ENCODE data around the gene PIK3CG. TPM values are rescaled to one million over a fixed set of nuclear protein-coding genes. Genes with fewer than 3 reads are reported as not detected.
A peak's percentile ranks its signal among the peaks of the same experiment; 100 is the strongest.

PIK3CG gene
- total and polyA plus RNA-seq, 10 of the 15 experiments (the other 5 are each of a cell fraction or from before 2014, with no cell fraction given): 0.79 to 7.6 (median 5.2) TPM

DNA sequence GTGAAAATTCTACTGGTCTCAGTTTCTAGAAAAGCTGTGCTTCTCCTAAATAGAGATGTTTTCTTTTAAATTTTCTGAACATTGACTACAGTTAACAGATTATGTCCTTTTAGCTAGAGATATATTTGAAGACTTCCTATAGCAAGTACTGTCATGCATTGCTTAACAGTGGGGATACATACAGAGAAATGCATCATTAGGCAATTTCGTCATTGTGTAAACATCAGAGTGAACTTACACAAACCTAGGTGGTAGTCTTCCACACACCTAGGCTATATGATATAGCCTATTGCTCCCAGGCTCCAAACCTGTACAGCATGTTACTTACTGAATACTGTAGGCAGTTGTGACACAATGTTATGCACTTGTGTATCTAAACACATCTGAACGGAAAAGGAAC lies 28.5 kb downstream of the PIK3CG start:
- no TSS peak for BruUV-seq (replicated peaks)
- SMC1A ChIA-PET (ENCODE audit: uncharacterized antibody, unreplicated experiment): interaction anchor here (1.7 to 1.9 kb wide), 2 partner anchors 22 to 254 kb away, joined by 4 to 8 read pairs; no protein-coding TSS in a partner anchor
- 89% methylated on average over 2 of the region's 2 CpGs for WGBS (ENCODE audit: insufficient coverage, insufficient replicate concordance, low lambda C conversion rate, missing lambda C conversion rate)
- POLR2A ChIA-PET: interaction anchor here (1.0 kb wide), 1 partner anchor 22 kb away, joined by 3 read pairs; no protein-coding TSS in a partner anchor
- H3K27ac ChIP-seq (ENCODE audit: control insufficient read depth, insufficient read depth): no peak overlapping the region
- TF ChIP-seq SUZ12 (IDR thresholded peaks at IDR 0.05; ENCODE audit: unreplicated experiment): no peak
- RAD21 ChIA-PET (ENCODE audit: unreplicated experiment): no interaction called here
- H3K9ac ChIP-seq (ENCODE audit: control insufficient read depth, insufficient read depth, low read length): no peak overlapping the region
- CTCF ChIA-PET: interaction anchor here (1.3 to 1.9 kb wide), 3 partner anchors 99 to 254 kb away, joined by 3 to 6 read pairs (median 4); no protein-coding TSS in a partner anchor
- no peaks in the 10 kb centered on the region for H3K79me2 ChIP-seq (ENCODE audit: control insufficient read depth, insufficient read depth, low read length)
- no peak overlapping the region for H2AFZ ChIP-seq (ENCODE audit: control insufficient read depth, low read depth, low read length)
- no peak overlapping the region for H3K4me2 ChIP-seq (ENCODE audit: control insufficient read depth, insufficient read depth)
- H3K4me3 ChIP-seq: no peak overlapping the region
- no peak for FAIRE-seq
- H3K36me3 ChIP-seq (ENCODE audit: control insufficient read depth in 2 of 2, insufficient read depth in 2 of 2, low read length in 1 of 2): peaks cover 0 to 3% of the 10 kb centered on the region in 2 experiments; a peak in 1 of 4 replicates
- no peak for DNase-seq (ENCODE audit: low read depth, low spot score)
- H3K27me3 ChIP-seq (replicated peaks in 1 of 2; ENCODE audit: control insufficient read depth in 2 of 2, insufficient read depth in 2 of 2, low read length in 1 of 2): no peaks in the 10 kb centered on the region
- no peaks in the 10 kb centered on the region for H4K20me1 ChIP-seq (ENCODE audit: control insufficient read depth, insufficient read depth)
- H3K9me3 ChIP-seq (replicated peaks; ENCODE audit: control insufficient read depth, insufficient read depth, low read length): no peaks in the 10 kb centered on the region
- no peak for ATAC-seq
- peaks cover 19% of the 10 kb centered on the region for H3K4me1 ChIP-seq (ENCODE audit: control insufficient read depth, insufficient read depth, low read length)
- intact Hi-C loops (cut with micrococcal nuclease; ENCODE audit: unreplicated experiment): no loop called here
- in situ Hi-C loops (cut with MboI): no loop called here

DNA sequence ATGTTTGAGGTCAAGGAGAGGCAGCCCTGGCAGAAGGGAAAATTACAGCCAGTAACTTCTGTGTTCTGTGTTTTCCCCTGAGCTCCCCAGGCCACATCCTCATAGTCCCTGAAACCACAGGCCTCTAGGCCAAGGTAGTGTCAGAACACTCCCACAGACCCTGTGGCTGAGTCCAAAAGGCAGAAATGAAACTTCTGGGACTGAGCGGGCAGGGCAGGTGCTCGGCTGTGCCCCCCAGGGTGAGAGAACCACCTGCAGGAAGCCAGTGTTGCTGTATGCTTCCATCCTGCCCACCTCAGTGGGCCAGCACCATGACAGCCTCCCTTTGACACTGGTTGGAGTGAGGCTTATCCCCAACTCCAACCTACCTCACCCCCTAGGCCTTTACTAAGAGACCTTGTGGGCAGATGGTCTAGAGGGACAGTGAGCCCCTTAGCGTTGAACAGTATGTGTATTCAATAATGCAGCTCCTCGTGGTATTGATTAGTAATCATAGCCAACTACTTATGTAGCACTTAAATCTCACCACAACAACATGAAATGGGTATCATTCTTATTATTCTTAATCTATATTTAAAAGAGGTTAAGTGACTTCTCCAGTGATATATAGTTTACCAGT lies 30.3 kb downstream of the PIK3CG start:
- CTCF ChIA-PET: interaction anchor here (1.5 to 1.9 kb wide), 2 partner anchors 101 to 252 kb away, joined by 4 to 6 read pairs; no protein-coding TSS in a partner anchor
- peak; percentile 57; the same call in 1 of the 2 replicates for TF ChIP-seq NR2F1 (conservative IDR thresholded peaks at IDR 0.05)
- no peak for TF ChIP-seq SREBF1 (IDR thresholded peaks at IDR 0.05; ENCODE audit: low read length)
- TF ChIP-seq CREM (IDR thresholded peaks at IDR 0.05; ENCODE audit: low read depth): peak; percentile 60; the same call in 1 of the 2 replicates
- TF ChIP-seq EP300 (IDR thresholded peaks at IDR 0.05; ENCODE audit: borderline replicate concordance in 1 of 2, control insufficient read depth in 1 of 2, low read depth in 2 of 2, low read length in 2 of 2): peak; percentile 65 to 67; a peak in 3 of 4 replicates
- TF ChIP-seq JUND (IDR thresholded peaks at IDR 0.05; ENCODE audit: low read depth, low read length): no peak
- TF ChIP-seq KAT2A (conservative IDR thresholded peaks at IDR 0.05; ENCODE audit: control insufficient read depth, low read depth, low read length): no peak
- peak; percentile 90 for TF ChIP-seq DPF2 (IDR thresholded peaks at IDR 0.05)
- TF ChIP-seq EED (IDR thresholded peaks at IDR 0.05; ENCODE audit: low read depth): peak; percentile 96
- peak in 1 of 2 experiments; percentile 58; a peak in 1 of 4 replicates for TF ChIP-seq ETV6 (conservative IDR thresholded peaks at IDR 0.05 in 1 of 2, IDR thresholded peaks at IDR 0.05 in 1 of 2; ENCODE audit: borderline replicate concordance in 1 of 2, low read depth in 1 of 2)
- TF ChIP-seq FOXM1 (IDR thresholded peaks at IDR 0.05; ENCODE audit: low read depth, low read length): peak; percentile 79
- TF ChIP-seq MTA2 (IDR thresholded peaks at IDR 0.05; ENCODE audit: low read depth): peak; percentile 55; the same call in 1 of the 2 replicates
- TF ChIP-seq, protein P1, sequence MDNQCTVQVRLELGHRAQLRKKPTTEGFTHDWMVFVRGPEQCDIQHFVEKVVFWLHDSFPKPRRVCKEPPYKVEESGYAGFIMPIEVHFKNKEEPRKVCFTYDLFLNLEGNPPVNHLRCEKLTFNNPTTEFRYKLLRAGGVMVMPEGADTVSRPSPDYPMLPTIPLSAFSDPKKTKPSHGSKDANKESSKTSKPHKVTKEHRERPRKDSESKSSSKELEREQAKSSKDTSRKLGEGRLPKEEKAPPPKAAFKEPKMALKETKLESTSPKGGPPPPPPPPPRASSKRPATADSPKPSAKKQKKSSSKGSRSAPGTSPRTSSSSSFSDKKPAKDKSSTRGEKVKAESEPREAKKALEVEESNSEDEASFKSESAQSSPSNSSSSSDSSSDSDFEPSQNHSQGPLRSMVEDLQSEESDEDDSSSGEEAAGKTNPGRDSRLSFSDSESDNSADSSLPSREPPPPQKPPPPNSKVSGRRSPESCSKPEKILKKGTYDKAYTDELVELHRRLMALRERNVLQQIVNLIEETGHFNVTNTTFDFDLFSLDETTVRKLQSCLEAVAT (IDR thresholded peaks at IDR 0.05): 0 out of 2 replicates have a peak, but pooled peaks have one; percentile 18
- TF ChIP-seq BHLHE40 (IDR thresholded peaks at IDR 0.05; ENCODE audit: borderline replicate concordance in 1 of 2, low read depth in 2 of 2, low read length in 1 of 2): peak; percentile 31 to 51; a peak in 2 of 4 replicates

More for the DNA sequence above, 30.3 kb downstream of the PIK3CG start:
- SMC1A ChIA-PET (ENCODE audit: uncharacterized antibody, unreplicated experiment): interaction anchor here (0.7 to 1.9 kb wide), 4 partner anchors 9 to 252 kb away, joined by 3 to 8 read pairs (median 4); no protein-coding TSS in a partner anchor
- H3K9me3 ChIP-seq (replicated peaks; ENCODE audit: control insufficient read depth, insufficient read depth, low read length): no peaks in the 10 kb centered on the region; the same call in 2 of the 3 replicates
- no peak overlapping the region for H3K9ac ChIP-seq (ENCODE audit: control insufficient read depth, insufficient read depth, low read length)
- no peaks in the 10 kb centered on the region for H3K27me3 ChIP-seq (replicated peaks in 1 of 2; ENCODE audit: control insufficient read depth in 2 of 2, insufficient read depth in 2 of 2, low read length in 1 of 2)
- peak overlapping the region; percentile 15 for H3K4me2 ChIP-seq (ENCODE audit: control insufficient read depth, insufficient read depth)
- peak; percentile 13 for FAIRE-seq
- no peaks in the 10 kb centered on the region for H4K20me1 ChIP-seq (ENCODE audit: control insufficient read depth, insufficient read depth)
- H3K27ac ChIP-seq (ENCODE audit: control insufficient read depth, insufficient read depth): no peak overlapping the region
- RAD21 ChIA-PET (ENCODE audit: unreplicated experiment): interaction anchor here (0.9 kb wide), 2 partner anchors 24 to 102 kb away, joined by 3 to 5 read pairs; no protein-coding TSS in a partner anchor
- intact Hi-C loops (cut with micrococcal nuclease; ENCODE audit: unreplicated experiment) (no loop called here), in situ Hi-C loops (cut with MboI) (no loop called here)
- H2AFZ ChIP-seq (ENCODE audit: control insufficient read depth, low read depth, low read length): no peak overlapping the region
- BruUV-seq (replicated peaks): no TSS peak
- no peak overlapping the region for H3K4me3 ChIP-seq
- H3K36me3 ChIP-seq (ENCODE audit: control insufficient read depth in 2 of 2, insufficient read depth in 2 of 2, low read length in 1 of 2): no peaks in the 10 kb centered on the region
- 11% methylated on average over 4 of the region's 4 CpGs for WGBS (ENCODE audit: insufficient coverage, insufficient replicate concordance, low lambda C conversion rate, missing lambda C conversion rate)
- ATAC-seq: peak; percentile 95
- peaks cover 19% of the 10 kb centered on the region for H3K4me1 ChIP-seq (ENCODE audit: control insufficient read depth, insufficient read depth, low read length)
- DNase-seq (ENCODE audit: low read depth, low spot score): peak; percentile 45
- POLR2A ChIA-PET: interaction anchor here (1.1 kb wide), 1 partner anchor 28 kb away, joined by 3 read pairs; no protein-coding TSS in a partner anchor
- no peaks in the 10 kb centered on the region for H3K79me2 ChIP-seq (ENCODE audit: control insufficient read depth, insufficient read depth, low read length)
